Activated naive CD4-positive, alpha-beta T cell treated with Interleukin-2 at 50 U/mL for 16 hours (primary cell): ENCODE measurements around the gene DUSP22.
A peak's percentile ranks its signal among the peaks of the same experiment; 100 is the strongest.

Experiments
- DNase-seq: peaks from one replicate; pipeline ENCODE4 v3.0.0-alpha.2; 2020

DUSP22 gene

DNA sequence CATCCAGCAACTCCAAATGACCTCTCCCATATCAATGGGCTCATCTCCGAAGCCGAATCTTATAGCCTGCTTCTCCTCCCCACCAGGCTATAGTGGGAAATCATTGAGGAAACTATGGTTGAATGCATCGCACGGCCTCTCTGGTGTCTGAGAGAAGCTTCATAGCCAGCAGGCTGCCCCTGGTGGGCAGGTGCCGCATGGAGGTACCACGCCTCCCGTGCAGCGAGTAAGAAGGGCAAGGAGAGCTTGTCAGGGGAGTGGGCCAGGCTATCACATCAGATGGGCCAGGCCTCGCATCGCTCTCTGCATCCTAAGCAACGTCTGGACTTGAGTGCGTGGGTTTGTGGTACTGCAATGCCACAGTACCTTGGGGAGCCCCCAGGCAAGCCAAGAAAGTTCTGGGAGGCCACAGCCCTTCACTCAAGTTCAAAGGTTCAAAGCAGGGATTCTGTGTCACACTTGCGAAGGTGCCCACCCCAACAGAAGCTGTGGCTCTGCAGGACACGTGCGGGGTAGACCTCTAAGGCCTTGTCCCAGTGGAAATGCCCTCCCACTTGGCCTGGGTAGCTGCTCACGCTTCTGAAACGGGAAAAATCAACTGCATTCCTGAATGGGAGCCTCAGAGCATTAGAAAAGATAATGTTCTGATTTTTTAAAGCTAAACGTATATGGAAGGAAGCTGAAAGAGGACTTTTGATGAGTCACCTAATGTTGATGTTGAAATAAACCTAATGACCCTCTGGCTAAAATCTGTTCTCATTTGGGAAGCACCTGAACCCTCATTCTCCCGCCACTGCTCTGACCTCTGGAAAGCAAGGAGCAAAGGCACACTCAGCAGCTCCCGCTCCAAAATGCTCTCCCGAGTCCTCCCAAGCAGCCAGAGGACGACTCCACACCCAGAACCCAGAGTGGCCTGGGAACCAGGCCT is 90.9 kb downstream of the DUSP22 start:
- no peak for DNase-seq

DNA sequence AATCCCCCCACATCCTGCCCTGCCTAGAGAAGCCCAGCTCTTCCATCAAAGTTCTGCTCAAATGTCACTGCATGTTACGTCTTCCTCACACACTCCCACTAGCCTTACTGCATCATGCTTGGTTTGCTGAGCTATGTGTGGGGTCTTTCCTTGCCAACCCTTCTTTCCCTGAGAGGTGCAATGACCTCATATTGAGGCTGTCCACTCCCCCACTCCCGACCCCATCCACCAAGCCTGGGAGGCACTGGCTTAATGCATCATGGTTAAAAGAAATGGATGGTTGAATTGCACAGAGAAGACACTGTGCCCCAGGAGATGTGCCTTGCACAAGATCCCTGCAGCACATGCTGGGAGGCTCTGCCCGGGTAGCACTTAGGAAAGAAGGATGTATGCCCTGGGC is 91.6 kb downstream of the DUSP22 start:
- no peak for DNase-seq

DNA sequence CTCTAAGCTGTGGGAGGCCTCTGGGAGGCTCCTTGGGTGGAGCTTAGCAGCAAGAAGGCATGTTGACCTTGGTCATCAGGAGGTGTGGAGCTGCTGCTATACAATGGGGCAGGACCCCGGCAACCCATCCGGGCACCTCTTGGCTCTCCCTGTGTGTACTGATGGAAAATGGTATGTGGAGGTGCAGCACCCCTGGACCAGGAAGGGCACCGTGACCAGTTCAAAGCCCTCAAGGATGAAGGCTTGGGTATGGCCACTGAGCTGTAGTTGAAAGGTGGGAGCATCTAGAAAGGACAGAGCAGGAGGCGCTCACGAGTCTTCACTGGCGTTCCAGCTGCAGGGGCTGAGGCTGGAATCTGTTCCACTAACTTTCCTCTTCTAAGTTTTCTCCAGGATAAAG is 92.6 kb downstream of the DUSP22 start:
- no peak for DNase-seq

DNA sequence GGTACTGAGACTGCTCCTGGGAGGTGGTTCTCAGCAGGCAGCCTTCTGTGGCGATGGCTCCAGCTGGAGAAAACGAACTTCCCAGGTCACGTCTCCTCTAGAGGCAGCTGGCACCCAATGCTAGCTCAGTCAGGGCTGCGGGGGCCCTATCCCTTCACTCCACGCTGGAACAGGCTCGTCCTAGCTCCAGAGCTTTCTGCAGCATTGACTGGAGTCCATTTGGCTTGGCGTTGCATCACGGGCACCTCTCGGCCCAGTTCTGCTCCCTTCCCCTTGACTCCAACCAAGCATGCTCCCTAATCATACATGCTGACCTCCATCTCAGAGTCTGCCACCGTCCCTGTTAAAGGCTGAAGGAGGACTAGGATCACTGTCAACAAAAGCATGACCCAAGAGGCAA is 93.3 kb downstream of the DUSP22 start:
- DNase-seq = no peak

DNA sequence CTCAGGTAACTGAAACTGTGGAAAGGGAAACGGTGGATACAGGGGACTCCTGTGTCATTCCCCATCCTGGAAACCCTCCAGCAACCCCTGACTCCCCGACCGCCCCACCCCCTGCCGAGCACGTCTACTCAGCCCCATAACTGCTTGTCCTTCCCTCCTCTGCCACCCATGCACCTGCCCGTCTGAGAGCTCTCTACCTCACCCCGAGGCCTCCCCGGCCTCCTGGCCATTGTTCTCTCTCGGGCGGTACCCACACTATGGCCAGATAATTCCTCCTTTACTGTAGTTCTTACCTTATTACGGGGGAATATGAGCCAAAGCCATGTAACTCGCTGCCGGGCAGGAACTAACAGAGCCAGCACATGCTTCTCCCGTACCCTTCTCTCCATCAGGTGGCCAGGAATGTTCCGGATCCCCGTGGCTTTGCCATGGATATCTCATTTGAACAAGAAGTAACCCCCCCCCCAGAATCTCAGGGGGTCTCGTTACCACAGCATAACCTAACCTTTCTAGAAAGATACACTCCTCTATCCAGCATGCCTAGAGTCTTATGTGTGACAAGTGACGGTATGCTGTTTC is 94.5 kb downstream of the DUSP22 start:
- DNase-seq = no peak

DNA sequence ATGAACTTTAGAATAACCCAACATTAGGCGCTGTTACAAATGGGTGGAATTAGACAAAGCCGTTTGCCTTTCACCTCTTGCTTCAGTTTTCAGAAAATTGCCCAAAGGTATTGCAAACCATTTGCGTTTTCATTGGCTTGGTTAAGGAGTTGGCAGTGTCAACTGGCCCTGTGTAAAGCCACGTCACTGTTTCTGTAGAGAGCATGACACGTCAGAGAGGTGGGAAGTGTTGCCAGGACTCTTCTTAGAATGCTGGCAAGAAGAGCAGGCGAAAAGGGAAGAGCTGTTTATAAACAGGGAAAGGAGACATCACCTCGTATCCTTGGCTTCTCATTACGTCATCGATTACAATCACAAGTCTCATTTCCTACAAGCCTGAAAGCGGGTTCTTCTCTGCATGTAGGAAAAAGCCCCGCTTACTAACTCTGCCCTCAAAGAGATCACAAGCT is 95.0 kb downstream of the DUSP22 start:
- no peak for DNase-seq

DNA sequence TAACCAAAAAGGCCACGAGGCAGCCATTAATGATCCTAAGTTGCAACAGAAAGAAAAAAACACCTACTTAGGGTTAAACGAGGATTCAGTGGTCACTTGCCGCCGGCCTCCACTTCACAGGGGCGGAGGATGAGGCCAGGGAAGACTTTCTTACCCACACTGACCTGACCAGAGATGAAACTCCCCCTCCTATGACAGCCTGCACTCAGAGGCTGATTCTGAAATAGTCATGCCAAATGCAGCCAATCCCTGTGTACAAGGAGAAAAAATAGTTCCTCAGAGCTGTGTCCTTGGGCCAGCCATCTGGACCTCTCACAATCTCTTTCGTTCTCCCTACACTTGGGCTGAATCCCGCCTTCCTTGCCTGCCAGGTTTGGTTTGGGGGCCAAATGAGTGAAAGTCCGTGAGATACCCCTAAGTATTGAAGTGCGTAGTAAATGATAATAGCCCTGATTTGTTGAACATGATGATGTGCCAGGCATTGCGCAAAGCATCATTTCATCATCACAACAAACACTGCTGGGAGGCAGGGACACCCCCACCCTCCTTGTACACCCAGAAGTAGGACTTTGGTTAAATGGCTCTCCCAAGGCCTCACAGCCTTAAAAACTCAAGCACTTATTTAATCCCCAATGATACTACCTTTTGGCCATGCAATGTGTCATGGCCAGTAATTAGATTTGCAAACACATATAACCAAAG is 96.1 kb downstream of the DUSP22 start:
- DNase-seq = no peak

DNA sequence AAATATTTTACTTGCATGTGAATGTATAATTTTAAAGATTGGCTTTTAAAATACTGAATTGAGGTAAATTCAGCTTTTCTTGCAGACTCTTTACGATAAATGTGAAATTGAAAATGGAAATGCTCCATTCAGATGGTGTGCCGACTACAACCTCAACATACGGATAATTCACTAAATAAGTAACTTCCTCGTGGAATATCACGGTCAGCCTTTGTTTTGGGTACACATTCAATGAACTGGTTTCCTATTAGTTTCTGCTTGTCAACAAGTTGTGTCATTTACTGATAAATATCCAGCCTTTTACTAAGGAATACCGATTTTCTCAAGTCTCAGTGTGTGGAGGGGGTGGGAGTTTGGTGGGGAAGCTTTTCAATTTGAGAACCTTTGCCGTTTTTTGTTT is 96.9 kb downstream of the DUSP22 start:
- no peak for DNase-seq

DNA sequence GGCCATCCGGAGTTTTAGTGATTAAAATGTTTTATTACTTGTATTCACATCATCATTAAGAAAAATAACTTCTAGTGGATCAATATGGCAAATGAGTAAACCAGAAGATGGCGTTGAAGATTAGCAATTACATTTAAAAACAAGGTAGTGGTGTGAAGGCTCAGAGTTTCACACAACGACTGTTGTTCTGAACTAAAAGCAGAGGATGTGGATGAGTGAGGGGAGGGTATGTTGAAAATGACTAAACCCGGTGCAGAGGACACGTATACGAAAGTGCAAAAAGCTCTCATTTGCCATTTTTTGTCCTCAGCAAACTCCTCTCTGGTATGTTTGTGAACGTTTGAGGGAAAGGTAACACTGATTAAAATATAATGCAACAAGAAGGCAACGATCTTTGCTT is 97.3 kb downstream of the DUSP22 start:
- peak; percentile 31 for DNase-seq

DNA sequence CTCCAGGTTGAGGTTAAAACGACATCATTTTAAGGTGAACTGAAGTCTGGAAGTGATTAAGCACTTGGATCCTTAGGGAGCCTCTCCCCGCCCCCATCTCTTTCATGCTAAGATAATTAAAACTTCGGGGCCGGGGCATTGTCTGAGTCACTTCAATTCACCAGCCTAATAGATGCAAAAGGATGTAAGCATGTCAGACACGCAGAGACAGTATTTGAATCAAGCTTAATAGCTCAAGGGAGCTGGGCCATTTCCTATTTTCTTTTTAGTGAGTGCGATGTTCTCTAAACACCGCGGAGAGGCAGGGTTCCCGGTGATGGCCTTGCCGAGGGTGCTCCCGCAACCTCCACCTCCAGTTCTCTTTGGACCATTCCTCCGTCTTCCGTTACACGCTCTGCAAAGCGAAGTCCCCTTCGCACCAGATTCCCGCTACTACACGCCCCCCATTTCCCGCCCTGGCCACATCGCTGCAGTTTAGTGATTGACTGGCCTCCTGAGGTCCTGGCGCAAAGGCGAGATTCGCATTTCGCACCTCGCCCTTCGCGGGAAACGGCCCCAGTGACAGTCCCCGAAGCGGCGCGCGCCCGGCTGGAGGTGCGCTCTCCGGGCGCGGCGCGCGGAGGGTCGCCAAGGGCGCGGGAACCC is 98.7 kb downstream of the DUSP22 start:
- DNase-seq = peak; percentile 47

DNA sequence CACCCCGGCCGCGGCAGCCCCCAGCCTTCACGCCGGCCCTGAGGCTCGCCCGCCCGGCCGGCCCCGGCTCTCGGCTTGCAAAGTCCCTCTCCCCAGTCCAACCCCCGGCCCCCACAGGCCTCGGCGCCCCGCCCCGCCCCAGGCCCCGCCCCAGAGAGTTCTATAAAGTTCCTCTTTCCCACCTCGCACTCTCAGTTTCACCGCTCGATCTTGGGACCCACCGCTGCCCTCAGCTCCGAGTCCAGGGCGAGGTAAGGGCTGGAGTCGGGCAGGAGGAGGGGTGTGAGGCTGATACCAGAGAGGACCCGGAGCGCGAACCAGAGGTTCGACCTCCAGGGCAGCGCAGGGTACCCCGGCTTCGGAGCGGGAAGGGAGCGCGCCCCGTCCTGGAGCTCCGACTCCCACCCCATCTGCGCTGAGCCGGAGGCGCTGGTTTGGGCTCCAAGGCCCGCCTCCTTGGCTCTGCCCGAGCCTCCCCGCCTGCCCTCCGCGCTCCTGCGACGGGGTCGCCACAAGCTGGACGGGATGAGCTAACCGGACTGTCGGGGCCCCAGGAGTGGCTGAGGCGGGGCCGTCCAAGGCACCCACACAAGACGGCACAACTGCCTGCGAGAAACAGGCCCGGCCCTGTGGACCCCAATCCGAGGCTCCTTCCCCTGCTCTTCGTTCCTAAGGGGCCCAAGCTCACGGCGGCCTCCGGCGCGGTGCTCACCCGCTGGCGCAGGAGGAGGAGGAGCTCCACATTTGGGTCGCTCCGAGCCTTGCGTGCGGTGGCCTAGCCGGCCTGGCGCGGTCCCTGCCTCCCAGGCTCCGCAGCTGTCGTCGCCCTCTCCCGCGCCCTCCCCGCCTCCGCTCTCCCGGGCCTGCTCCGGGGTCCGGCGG is 99.5 kb downstream of the DUSP22 start, which contains the start of gene IRF4:
Gene IRF4 (plus strand): TSS at position 194 of the 882 bp plus-strand sequence. CDS start 1,401 bp downstream, outside the sequence.
- DNase-seq = peak; percentile 76

DNA sequence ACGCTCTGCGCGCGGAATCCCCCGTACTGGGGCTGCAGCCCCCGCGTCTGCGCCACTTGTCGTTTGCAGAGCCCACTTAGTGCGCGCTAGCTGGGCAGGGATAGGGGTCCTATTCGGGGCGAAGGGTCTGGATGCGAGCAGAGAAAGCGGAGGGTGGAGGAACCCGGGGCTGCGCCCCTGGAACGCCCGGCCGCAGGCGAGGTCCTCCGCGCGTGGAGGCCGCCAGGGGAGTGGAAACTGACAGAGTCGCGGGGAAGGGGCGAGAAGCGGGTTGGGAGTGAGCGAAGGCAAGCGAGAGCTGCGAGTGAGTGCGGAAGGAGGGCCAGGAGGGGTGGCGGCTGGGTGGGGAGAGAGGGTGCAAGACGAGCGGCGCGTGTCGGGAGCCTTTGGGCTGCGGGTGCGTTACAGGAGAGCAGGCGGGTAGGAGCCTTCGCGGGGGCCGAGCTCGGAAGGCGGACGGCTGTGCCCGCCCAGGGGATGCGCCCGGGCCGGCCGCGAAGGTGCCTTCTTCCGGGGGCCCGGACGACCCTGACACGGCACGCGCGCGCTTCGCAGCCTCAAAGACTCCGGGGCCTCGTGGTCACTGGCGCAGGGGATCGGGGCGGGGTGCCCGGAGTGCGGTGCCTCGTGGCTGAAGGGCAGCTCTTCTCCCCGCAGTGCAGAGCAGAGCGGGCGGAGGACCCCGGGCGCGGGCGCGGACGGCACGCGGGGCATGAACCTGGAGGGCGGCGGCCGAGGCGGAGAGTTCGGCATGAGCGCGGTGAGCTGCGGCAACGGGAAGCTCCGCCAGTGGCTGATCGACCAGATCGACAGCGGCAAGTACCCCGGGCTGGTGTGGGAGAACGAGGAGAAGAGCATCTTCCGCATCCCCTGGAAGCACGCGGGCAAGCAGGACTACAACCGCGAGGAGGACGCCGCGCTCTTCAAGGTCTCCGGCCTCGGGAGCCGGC is 100.4 kb downstream of the DUSP22 start:
- peak; percentile 47 for DNase-seq

DNA sequence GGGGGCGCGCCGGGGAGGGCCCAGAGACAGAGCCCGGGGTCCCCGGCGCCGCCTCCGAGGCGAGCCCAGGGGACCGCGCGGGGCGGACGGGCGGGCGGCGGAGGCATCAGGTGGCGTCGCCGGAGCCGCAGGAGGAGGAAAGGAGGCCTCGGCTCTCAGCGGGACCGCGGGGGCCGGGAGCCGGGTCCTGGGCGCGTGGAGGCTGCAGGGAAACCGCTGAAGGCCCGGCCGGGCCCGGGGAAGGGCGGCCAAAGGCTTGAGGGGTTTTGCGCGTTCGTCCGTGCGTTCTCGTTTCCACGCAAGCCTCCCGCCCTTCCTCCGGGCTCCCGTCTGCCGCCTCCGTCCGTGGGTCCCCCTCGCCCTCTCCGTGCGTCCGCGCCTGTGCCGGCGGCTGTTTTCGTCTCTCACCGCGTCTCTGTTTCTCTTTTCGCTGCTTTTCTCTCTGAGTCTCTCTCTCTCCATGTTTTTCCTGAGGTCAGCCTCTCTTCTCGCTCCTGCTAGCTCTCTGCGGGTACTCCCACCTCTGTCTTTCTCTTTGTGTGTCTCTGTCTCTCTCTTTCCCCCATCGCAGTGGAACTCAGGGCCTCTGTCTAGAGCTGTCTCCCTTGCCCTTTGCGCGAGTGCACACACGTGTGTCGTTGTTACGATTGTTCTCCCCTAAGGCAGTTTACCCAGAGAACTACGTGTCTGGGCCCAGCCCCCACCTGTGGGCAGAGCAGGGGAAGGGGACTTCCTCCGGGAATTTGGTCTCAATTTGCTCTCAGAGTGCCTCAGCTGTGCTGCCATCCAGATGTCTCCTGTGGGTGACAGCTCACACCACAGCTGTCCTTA is 101.3 kb downstream of the DUSP22 start:
- peak; percentile 58 for DNase-seq

DNA sequence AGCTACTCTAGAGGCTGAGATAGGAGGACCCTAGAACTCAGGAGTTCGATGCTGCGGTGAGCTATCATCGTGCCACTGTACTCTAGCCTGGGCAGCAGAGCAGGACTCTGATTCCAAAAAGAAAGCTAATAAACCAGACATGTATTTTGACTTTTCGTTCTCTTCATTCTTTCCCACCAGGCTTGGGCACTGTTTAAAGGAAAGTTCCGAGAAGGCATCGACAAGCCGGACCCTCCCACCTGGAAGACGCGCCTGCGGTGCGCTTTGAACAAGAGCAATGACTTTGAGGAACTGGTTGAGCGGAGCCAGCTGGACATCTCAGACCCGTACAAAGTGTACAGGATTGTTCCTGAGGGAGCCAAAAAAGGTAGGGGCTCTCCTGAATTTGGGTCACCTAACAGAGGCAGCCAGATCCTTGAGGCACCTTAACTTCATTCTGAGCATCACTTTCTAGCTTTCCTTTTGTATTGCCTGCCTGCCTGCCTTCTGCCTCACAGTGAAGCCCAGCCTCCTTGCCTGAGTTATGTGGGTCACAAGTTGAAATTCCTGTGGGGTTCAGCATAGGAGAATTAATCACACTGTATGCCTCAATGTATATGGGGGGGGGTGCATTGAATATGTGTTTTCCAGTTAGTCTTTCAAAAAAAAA is 102.5 kb downstream of the DUSP22 start:
- DNase-seq = no peak

DNA sequence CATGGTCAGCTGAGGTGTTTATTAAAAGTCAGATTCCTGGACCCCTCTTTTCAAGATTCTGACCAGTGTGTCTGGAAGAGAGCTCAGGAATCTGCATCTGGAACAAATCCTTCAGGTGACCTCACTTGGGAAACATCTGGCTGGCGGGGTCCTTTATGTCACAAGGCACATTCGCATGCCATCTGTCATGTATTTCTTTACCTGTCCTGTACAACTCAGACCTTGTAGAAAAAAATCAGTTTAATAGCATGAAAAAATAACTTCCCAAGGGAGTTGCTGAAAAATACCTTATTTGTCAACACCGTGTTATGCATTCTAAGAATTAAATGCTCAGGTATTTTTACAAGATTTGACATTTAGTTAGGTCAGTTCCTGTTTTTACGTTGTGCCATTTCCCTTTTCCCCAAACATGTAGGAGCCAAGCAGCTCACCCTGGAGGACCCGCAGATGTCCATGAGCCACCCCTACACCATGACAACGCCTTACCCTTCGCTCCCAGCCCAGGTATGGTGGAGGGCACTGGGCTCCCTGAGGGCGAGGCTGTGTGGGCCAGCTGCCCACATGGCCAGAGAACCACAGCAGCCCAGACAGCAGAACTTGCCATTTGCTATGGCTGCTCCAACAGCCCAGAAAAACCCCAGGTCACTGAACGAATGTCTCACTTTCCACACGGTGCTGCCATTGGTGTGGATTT is 103.3 kb downstream of the DUSP22 start:
- DNase-seq = no peak

DNA sequence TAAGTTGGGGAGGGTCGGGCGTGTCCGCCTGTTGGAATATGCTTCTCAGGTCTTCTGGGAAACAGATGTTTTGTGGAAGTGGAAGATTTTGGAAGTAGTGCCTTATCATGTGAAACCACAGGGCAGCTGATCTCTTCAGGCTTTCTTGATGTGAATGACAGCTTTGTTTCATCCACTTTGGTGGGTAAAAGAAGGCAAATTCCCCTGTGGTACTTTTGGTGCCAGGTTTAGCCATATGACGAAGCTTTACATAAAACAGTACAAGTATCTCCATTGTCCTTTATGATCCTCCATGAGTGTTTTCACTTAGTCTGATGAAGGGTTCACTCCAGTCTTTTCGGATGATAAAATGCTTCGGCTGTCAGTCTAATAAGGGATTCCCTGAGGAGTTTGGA is 103.8 kb downstream of the DUSP22 start:
- DNase-seq = no peak

DNA sequence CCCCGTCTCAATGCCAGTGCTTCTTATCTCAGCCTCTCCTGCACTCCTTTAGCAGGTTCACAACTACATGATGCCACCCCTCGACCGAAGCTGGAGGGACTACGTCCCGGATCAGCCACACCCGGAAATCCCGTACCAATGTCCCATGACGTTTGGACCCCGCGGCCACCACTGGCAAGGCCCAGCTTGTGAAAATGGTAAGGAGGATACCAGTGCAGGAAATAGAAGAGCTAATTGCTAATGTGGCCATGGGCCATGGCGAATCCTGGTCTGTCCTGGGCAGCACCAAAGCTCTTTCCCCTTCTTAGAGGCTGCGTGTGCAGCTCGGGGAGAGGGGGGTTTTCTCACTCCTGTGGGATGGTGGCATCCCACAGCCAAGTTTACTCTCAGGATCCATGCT is 104.8 kb downstream of the DUSP22 start:
- no peak for DNase-seq

DNA sequence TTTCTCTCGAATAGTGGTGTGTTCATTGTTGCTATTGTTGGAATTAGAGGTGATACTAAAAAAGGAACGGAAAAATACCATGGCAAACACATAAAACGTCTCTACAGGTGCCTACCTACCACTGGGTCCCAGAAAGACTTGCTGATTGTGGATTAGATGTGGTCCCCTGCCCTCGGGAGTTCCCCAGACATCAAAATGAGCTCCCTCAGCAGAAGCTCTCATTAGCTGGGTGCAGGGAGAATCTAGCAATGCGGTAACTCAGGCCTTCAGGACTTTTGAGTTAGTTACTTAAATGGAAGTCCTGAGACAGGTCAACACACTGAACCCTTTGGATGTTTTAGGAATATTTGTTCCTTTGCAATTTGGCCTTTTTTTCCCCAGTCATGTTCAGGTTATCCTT is 105.3 kb downstream of the DUSP22 start:
- DNase-seq = no peak

DNA sequence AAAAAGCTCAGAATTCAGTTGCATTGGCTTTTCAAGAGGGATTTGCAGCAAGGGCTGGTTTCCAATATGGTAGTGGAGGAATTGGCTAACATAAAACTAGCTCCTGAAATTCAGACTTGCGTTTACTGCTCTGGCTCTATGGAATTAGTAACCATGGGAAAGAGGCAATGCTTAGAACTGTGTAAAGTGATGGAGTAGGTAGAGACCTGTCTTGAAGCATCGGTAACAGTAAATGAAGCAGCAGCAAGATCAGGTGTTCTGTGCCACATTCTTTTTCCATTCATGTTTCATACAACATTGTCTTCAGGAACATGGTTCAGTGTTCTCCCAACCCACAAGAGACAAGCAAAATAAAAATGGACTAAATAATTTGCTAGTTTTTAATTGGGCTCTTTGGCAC is 105.8 kb downstream of the DUSP22 start:
- DNase-seq = no peak
